Activated CD4-positive, alpha-beta T cell treated with anti-CD3 and anti-CD28 coated beads for 1 hour (primary cell): ENCODE results near the gene GLCCI1.

Experiments
- DNase-seq: peaks from one replicate; pipeline ENCODE4 v3.0.0-alpha.2; 2020

Gene GLCCI1

DNA sequence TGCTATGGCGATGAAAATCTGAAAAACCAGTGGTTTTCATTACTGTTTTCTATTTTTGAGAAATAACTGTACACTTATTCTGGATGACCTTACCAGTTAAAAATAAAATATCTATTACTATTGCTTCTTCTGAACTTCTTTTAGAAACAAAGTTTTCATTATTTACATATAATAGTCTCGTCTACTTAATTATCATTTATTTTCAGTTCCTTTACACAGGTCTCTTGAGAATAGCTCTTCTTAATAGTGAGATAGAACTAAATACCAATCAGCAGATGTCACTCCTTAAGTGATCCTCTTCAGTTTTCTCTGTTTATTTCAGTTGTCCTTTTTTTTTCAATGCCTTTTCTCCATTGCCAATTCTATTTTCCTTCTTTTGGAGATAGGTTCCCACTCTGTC lies 4.3 kb upstream of the GLCCI1 start:
- DNase-seq, result no peak

DNA sequence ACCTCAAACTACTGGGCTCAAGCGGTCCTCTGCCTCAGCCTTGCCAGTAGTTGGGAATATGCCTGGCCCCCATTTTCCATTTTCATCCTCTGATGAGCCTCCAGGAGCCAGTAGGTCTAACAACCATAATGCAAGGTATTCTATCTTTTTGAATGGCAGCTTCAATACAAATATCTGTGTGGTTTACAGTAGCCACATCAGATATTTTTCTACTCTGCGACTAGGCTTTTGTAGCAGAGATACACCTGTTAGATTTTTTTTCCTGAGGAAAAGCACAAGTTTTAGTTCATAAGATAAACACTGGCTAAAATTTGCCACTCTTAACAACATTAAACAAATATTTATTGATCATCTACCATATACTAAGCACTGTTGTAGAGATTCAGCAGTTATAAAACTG lies 3.9 kb upstream of the GLCCI1 start:
- no peak for DNase-seq

DNA sequence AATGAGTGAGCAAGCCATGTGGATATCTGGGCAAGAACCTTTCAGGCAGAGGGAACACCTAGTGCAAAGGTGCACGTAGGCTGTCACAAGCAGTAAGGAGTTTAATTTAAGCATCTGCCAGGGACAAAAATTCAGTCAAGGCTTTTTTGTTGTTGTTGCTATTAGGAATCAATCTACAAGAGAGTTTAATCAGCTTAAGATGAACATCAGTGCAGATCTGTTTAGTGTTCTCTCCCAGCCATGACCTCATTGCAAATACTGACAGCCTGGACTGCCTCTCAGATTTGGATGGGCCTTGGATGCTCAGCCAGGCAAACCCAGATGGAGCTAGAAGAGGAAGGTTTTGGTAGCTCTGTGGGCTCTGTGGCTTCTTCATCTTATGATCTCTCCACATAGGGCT lies 3.3 kb upstream of the GLCCI1 start:
- DNase-seq, result no peak

DNA sequence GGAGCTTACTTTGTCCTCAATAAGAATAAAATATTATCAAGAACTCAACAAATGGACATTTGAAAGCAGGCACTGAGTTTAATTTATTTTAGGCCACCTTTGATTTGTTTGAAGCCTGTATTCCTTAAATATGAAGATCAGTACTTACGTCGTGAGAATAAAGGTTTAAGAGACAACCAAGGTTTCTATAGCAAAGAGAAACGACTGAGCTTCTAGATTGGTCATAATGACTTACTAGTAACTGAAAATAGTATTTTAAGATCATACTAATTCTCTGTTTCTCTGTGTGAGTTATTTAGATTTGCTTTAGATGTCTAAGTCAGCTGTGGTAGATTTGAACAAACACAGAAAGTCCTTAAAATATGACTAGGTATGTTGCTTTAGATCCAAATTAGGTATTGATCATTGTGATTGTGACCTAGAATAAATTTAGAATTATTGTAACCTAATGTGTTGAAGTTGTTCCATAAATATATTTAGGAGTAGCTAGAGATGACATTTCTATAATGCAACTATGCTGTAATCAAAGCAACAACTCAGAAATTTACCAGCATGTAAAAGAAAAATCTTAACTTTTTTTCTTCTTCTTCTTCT lies 2.4 kb upstream of the GLCCI1 start:
- no peak for DNase-seq

DNA sequence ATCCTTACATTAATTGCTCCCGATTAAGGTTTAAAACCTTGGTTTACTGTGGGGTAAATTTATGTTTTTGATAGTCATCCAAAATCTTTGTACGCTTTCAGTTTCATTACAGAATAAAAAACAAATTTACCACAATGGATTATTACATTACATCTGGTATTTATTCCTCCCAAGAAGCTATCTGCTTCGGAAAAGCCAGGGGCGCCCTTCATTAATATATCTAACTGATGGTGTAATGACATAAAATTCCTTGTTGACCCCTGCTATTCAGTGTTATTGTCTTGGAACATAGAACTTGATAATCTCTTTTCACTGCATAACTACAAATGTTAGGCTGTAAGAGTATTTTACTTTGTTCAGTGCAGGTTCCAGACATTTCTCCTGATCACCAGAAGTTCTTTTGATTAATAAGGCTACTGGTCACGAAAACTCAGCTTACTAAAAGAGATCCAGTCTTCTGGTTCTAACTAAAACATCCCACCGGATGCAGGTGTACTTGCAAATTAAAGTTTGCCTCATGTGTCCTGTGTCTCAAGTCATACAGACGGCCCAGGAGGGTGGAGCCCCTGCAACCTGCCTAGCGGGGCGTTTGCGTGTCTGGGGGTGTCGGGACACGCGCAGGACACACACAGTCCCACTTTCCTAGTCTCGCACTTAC lies 581 bp upstream of the GLCCI1 start:
- no peak for DNase-seq

DNA sequence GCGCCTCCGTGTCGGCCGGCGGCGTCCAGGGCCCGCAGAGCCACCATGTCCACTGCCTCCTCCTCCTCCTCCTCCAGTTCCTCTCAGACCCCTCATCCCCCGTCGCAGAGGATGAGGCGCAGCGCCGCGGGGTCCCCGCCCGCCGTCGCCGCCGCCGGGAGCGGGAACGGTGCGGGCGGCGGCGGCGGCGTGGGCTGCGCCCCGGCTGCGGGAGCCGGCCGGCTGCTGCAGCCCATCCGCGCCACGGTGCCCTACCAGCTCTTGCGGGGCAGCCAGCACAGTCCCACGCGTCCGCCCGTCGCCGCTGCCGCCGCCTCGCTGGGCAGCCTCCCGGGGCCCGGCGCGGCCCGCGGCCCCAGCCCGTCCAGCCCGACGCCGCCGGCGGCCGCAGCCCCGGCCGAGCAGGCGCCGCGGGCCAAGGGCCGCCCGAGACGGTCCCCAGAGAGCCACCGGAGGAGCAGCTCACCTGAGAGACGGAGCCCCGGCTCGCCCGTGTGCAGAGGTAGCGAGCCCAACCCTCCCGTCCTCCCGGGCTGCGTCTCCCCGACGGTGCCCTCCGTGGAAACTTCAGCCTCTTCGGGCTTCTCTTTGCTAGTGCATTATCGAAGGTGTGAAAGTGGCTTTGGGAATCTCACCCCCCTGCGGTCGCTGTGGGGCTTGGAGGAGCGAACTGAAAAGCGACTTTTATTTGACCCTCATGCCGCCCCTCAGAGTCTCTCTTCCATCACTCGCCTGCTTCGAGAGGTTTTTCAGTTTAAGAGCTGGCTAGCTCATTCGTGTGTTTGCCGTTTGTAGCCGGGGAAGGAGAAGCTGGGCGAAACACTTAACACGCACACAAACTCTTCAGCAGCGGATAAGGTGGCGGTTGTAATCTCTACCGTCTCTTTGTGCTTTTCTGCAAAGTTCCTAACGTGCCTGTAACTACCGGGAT lies 975 bp downstream of the GLCCI1 start:
- peak; percentile 32 for DNase-seq

DNA sequence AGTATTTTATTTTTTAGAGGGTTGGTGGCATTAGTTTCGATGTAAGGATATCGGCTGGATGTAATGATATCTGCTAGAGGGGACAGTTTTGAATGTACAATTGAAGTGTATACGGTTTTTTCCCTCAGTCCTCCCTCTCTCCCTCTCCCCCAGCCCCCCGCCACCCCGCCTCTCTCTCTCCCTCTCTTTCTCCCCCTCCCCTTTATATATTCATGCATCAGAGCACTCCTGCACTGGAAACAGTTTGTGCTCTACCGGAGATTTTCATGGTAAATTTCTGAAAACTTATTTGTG lies 1.6 kb downstream of the GLCCI1 start:
- no peak for DNase-seq

DNA sequence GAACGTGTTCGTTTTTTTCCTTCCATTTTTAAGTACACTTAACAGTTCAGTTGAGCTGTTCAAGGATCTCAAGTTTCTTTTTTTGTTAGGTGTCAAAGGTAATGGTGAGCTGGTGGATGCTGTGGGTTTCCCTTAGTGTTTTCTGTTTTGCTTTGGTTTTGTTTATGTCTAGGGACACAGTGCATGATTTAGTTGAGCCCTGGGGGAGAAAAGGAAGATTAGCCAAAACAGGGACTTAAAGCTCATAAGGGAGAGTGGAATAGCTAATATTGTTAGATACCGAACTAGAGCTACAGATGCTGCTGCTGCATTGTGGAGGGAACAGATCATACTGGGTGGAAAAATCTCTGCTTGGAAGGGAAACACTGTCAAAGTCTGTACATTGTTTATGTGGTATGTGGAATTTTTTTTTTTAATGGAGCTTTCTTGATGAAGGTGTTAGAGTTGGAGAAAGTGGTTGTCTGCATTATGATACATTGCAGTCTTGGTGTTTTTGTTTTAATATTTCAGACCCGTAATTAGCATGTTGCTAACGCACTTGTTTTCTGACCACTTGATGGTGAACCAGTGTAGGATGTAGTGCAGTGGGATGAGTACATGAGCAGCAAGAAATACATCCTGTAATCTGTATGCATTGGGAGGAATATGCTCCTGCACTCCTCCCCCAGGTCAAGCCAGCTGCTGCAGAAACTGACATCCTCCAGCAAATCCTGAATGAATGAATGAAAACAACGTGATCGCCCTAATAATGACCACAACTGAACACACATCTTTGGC lies 2.1 kb downstream of the GLCCI1 start:
- no peak for DNase-seq

DNA sequence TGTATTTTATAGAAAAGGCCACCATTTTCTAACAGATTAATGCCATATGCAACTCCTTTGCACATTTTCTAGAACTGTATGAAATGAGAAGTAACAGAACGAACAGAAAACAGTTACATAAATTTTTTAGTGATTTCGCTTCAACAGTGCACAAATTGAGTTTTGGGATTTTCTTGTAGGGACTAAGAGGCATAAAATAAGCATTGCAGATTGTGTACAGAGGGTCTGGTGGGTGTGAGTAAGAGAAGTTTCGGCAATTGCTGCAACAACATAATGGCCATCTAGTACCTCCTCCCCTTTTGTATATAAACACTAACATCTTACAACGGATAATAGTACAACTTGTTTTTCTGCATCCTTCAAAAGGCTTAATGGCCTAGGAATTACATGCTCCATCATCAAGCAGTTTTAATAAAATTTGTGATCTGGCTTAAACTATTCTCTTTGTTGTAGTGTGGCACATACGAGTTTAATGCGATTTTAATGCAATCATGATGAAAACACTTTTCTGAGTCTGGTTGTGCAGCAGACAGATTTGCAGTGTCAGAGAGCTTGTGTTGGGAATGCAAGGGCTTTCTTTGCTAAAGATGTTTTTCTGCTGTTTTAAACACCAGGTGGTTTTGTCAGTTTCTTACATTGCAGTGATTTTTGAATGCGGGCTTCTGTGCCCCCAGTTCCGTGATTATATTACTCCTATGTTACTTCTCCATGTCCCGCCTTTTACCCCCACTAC lies 2.9 kb downstream of the GLCCI1 start:
- no peak for DNase-seq

DNA sequence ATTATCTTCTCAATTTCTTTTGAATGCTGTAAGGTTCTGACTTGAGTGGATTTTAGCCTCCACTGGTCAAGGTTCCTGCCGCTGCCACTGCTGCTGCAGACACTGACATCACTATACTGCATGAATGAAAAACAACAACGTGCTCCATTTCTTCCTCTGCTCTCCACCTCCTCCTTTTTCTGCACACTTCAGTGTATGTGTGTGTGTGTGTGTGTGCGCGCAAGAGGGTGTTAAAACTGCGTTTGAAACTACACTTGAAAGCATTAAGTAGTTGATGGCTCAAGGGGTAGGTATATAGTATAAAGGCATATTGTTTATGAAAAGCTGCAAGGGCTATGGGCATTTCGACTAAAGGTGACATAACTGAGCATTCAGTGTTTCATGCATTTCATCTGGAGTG lies 3.5 kb downstream of the GLCCI1 start:
- DNase-seq, result no peak

DNA sequence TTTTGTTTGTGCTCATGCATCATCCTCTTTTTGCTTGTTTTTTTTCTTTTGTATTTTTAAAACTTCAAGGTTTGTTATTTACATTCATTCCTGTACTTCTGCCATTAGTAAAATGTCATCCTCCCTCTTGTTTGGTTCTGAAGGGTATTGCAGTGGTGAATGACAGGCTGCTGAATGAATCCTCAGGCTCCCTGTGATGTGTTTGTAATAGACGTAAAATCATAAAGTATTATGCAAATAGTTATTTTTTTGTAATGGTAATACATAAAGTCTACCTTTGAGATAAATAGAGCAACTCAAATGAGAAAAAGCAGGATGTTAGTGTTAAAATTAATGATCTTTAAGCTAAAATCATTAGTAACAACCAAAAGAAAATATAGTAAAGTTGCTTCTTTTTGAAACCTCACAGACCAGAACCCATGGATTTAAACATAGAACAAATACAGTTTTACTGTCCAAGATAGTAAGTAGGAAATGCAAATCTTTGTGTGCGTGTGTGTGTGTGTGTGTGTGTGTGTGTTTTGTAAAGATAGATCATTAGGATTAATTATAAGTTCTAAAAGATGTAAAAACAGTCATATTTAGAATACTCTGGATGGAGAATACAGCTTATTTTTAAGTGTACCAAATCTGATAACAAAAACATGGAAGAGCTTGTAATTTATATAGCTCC lies 4.5 kb downstream of the GLCCI1 start:
- DNase-seq, result no peak

DNA sequence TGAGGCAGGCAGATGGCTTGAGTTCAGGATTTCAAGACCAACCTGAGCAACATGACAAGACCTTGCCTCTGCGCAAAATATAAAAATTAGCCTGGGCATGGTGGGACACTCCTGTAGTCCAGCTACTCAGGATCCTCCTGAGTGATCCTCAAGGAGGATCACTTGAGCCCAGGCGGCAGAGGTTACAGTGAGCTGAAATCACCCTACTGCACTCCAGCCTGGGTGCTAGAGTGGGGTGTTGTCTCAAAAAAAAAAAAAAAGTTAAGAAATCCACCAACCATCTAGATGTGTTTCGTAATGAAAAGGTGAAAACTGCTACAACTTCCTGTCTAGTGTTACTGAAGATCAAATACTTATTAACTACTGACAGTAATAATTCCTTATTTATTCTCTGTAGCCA lies 8.1 kb downstream of the GLCCI1 start:
- DNase-seq, result no peak

DNA sequence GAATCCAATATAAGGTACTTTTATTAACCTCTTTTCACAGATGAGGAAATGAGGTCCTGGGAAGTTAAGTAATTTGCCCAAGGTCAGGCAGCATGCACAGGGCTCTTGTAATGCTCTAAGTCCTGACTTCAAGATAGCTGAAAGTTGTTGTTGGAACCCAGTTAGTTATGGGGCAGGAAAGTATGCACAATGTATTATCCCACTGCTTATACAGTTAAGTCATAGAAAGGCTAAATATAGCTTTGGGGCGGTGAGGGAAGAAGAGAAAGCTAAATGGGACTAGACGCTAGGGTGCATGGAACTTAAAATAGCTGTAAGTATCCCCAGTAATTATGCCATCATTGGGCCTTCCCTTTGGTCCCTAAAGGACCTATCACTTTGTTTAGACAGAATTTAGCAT lies 9.2 kb downstream of the GLCCI1 start:
- no peak for DNase-seq

DNA sequence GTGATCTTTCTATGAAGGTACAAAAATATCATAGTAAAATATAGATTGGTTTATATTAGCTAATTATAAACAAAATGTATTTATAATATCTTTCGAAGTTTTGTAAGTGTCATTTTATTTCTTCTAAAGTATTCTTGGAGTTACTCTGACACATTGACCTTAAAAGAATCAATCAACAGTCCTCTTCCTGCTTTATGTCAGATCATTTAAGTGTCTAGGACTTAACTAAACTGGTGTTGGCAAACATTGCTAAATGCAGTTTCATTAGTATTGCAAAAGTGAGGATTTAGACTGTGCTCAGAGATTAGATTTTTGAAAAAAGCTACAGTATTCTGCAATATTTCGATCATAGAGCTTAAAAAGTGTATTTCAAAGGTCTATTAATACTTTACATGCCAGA lies 10.3 kb downstream of the GLCCI1 start:
- DNase-seq, result no peak

DNA sequence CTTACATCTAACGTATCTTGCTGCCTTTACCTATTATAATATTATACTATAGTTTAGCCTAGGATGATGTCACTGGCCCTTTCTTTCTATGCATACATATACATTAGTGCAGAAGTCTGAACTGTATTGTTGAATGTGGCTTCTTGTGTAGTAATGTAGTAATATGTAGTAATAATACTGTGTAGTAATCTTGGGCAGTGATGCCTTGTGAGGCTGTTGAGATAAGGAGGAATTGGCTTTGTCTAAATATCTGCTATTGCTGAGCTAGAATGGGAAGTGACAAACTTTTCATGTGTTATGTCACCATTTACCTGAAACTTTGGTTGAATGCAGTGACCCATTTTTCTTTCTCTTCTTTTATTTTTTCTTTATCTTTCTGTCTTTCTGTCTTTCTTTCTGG lies 11.0 kb downstream of the GLCCI1 start:
- no peak for DNase-seq

DNA sequence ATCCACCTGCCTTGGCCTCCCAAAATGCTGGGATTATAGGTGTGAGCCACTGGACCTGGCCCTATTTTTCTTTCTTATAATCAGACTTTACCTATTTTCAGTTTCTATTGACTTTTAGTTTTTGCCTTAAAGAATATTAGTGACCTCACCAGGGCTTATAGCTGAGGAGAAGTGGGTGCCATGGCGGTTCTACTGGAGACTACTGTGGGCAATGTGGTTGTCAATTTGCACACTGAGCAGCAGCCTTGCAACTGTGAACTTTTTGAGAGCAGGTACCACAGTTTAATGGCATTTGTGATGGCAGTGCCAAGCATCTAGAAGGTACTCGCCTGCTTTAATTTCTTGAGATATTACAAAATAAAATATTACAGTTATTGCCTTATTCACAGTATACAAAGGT lies 11.5 kb downstream of the GLCCI1 start:
- no peak for DNase-seq

DNA sequence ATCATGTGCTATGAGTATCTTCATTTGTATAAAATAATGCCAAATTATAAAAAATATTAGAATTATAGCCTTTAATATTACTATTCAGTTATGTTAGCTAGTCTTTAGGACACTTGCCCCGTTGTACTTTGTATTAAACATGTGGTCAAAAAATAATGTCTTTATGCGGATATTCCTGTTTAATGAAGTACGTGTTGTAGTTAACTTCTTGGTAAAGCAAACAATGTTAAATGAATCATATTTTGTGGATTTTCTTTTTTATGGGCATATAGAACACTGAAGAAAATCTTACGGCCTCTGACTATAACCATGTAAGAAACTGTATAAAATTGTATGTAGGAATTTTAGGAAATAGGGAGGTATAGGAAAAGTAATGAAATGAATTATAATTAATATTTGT lies 14.3 kb downstream of the GLCCI1 start:
- DNase-seq, result no peak

DNA sequence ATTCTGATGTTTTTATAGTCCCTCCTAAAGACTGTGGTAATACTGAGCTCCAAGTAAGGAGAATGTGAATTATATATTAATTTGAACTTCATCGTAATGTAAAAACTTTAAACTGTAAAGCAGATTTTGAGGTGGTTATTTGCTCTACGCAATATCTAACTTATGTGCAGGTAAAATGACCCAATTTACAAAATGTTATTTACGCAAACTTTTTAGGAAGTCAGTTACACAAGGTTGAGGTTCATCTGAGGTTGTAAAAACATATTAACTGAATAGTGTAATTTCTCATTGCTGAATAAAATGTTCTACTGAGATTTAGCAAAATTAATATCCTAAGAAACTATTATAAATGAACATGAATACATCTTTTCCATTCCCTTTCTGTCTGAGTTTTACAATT lies 15.8 kb downstream of the GLCCI1 start:
- DNase-seq, result no peak

DNA sequence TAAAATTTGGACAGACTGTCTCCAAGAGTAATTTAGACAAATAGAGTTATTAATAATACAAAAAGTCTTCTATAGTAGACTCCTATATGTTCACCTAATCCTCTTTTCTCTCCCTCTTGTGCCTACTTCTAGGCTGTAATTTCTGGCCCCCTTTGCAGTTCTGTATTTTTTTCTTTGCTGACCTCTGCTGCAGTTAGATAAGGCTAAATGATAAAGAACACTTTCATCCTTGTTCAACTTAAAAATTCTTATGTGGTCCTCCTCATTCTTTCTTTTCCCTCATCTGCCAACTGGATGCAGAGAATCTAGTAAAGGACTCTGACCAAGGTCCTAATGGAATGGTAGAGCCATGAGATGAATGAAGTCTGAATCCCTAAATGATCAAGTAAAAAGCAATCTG lies 20.1 kb downstream of the GLCCI1 start:
- DNase-seq, result no peak

DNA sequence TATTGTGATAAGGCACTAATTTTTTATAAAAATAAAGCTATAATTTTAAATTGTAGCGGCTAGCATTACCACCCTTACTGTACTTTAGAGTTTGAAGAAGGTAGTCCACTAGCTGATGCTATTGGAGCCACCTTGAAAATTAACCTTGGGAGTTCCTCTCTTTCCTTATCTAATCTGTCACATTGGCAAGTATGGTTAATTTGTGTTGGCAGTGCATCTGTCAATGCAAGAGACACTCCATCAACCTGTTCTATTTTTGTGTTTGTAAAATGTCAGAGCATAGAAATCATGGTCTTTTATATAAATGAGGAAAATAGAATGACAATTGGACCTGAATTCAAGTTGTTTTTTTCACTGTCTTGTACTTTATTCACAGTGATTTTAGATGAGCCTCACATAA lies 20.5 kb downstream of the GLCCI1 start:
- no peak for DNase-seq

DNA sequence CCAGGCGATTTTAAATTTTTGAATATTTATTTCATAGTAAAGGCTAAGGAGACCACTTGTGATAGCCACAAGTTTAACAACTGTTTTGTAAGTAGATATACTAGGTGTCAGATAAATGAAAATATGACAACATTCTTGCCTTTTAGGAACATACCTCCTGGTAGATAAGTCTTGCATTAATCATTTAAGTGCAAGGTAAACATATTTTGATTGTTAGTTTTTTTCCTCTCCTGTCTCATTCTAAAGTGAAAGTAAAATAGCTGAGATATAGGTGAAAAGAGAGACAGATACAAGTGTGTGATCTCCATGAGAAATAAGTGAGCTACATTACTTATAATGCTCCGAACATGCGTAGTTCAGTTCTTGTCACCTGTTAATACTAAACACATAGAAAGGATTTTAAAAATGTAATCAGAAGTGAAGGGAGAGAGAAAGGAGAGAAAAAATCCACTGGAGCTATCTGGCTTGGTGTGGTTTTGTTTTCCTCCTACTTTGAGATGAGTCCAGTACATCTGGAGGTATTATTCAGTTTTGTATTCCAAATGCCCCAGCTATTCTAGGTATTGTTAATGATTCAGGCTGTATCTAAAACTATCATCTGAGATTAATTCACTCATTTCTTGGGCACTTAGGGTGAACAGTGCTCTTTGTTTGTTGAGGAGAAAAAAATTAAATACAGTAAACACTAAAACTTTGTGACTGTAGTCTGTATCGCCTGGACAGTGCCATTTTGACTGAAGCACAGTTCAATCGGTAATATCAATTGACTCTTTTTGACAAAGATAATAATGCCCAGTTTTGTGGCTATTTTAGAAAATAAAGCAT lies 21.2 kb downstream of the GLCCI1 start:
- no peak for DNase-seq

DNA sequence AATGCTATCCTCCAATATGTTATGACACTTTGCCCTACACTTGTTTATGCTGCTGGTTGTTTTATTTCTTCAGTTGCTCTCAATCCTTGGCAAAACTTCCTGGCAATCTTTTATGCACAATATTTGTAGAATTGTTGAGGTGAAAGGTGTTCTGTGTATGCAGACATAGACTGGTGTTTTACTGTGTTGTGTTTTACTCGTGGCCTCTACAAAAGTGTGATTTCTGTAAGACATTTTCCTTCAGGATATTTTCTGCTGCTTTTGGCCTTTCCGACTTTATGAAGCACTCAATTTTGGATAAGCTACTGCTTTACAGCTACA lies 21.8 kb downstream of the GLCCI1 start:
- DNase-seq, result no peak
